ENCODE data around the gene FGF6.

DNA sequence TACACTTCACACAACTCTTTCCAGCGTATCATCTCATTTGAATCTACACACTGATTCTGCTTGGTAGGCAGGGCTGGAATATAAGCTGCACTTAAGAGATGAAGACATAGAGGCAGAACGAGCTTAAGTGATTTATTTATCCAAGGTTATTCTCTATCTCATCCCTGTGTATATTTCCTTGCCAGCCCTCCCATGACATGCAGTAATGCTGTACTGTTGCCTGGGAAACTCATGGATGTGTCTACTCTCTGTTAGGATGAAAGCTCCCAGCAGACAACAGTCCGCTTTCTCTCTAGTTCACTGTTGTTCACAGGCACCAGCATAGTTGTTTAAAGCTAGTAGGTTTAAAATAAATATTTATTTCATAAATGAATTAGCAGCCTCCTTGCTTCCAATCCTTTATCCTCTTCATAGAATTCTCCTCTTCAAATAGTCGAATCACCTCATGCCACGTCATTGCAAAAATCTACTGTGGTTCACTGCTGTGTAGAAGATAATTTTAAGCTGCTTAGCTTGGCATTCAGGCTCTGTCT, 25.4 kb downstream of the FGF6 start:
- TF ChIP-seq SP1 (IDR thresholded peaks at IDR 0.05) (no peak), FOXA1 (IDR thresholded peaks at IDR 0.05) (no peak), NFRKB (IDR thresholded peaks at IDR 0.05) (no peak), BHLHE40 (IDR thresholded peaks at IDR 0.05; ENCODE audit: borderline replicate concordance) (no peak), ELF4 (IDR thresholded peaks at IDR 0.05) (no peak), ARNT (IDR thresholded peaks at IDR 0.05) (no peak), L3MBTL2 (conservative IDR thresholded peaks at IDR 0.05) (no peak), TARDBP (IDR thresholded peaks at IDR 0.05) (no peak), FOXM1 (IDR thresholded peaks at IDR 0.05; ENCODE audit: borderline replicate concordance) (no peak), SUZ12 (IDR thresholded peaks at IDR 0.05) (no peak), HDGF (IDR thresholded peaks at IDR 0.05; ENCODE audit: borderline replicate concordance) (no peak), CTBP1 (IDR thresholded peaks at IDR 0.05; ENCODE audit: borderline replicate concordance) (no peak)
